ENCODE data around the gene PIK3C2G.

PIK3C2G gene

DNA sequence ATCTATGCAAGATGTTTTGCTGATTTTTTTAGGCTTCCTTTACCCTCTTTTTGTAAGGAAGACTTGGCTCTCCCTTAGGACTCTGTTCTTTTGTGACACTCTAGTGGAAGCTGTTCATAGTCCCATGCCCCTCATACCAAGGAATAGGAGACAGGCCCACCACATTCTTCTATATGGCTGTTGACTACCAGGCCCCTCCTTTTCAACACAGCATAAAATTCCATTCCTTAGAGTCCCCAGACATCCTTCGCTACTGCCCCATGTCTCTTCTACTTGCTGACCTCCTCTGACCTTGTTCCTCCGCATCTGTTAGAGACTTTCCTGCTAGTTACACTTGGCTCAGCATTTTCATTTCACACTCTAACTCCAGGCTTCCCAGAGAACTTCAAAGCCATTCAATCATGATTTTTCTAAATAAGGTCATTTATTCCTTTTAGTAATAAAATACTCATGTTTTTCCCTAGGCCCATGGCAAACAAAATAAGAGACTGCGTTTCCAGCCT lies 9.7 kb downstream of the PIK3C2G start:
- no peak for DNase-seq (ENCODE audit: low spot score)

DNA sequence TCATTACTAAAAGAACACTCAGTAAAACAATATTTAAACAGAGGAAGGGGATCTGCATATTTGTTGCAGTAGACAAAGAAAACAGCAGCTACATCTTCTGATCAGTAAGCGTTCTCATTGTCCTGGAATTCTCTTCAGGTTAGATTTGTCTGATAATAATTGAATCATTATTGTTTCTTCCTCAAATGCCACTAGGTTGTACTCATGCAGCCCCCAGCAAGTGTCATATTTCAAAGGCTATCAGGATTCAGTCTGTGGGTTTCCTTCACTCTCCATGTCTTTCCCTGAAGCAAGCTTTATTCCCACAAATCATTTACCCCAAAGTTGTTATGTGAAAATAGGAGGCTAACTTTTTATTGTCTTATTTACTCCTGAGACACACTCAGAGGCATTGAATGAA lies 14.7 kb downstream of the PIK3C2G start:
- DNase-seq (ENCODE audit: low spot score) = no peak

DNA sequence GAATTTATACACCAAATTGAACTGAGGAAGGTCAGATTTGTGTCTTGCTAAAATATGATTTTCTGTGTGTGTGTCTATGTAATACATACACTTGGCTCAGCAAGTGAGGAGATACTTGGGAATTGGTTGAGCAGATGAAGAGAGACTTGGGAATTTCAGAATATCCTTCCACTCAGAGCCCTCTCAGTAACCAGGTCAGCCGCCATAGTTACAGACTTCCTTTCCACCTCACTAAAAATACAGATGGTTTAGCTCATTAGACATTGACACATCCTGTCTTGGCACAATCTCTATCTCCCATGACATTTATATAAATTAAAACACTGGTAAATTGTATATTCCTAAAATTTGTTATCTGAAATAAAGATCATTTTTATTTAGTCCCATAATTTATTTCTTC lies 15.9 kb downstream of the PIK3C2G start:
- DNase-seq (ENCODE audit: low spot score) = no peak

DNA sequence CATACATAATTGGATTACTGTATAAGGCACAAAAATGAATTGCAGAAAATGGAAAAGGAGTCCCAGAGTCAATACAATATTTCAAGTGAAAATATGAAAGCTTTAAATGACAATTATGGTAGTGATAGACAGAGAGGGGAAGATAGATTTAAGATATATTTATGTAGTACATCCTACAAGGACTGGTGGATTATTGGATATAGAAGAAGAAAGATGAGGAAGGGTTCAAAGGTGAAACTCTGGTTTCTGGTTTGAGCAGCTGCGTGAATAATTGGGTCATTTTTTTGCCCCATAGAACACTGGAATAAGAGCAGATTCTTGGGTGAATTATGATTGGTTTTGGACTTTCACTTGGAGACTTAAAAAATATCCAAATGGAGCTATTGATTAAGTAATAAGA lies 19.4 kb downstream of the PIK3C2G start:
- no peak for DNase-seq (ENCODE audit: low spot score)

DNA sequence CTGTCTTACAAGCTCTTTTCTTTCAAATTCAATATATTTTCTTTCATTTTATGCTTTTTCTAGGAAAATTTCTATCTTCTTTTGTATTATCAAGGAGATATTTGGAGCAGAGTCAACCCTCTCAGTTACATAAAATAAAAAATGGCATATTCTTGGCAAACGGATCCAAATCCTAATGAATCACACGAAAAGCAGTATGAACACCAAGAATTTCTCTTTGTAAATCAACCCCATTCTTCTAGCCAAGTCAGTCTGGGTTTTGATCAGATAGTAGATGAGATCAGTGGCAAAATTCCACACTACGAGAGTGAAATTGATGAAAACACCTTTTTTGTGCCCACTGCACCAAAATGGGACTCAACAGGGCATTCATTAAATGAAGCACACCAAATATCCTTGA lies 20.6 kb downstream of the PIK3C2G start:
- no peak for DNase-seq (ENCODE audit: low spot score)

DNA sequence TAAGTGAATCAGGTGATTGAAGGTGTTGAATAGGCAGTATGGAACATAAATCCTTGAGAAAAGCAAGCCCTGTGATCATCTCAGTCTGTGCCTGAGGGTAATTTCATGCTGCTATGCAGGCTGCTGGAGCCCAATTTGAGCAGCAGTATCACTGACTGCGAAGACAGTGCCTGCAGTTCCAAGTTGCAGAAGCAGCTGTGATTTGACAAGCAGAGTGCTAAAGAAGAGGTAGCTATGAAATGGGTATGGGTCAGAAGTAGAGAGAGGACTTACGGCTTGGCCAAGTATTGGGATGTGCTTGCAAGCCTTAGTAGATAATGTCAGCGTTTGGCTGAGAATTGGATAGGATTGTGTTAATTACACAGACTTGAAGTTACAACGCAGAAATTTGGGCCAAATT lies 22.5 kb downstream of the PIK3C2G start:
- DNase-seq (ENCODE audit: low spot score) = no peak

DNA sequence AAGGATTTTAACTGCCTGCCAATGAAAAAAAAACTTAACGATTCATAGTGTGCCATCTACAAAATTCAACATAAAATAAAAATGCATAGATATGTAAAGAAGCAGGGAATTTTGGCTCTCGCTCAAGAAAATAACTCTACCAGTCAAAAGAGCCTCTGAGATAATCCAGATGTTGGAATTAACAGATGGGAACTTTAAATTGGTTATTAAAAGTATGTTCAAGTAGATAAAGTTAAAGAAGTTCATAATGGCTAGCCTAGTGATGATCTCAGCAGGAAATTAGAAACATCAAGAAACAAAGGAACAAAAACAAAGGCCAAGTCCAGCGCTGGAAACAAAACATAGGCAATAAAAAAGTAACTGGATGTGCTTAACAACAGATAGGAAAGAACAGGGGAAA lies 23.1 kb downstream of the PIK3C2G start:
- DNase-seq (ENCODE audit: low spot score) = no peak

DNA sequence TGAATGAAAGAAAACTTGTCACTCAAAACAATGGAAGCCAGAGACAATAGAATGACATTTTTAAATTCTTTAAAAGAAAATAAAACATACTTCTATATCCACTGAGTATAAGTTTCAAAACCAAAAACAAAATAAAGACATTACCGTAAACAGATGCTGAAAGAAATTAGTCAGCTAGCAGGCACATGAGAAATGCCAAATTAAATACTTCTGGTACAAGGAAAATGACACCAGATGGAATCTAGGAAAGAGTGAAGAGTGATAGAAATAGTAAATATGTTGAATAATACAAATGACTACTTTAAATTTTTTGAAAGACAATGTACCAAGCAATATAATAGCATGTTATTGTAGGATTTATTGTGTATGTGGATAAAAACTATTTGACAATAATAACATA lies 23.8 kb downstream of the PIK3C2G start:
- DNase-seq (ENCODE audit: low spot score) = no peak

DNA sequence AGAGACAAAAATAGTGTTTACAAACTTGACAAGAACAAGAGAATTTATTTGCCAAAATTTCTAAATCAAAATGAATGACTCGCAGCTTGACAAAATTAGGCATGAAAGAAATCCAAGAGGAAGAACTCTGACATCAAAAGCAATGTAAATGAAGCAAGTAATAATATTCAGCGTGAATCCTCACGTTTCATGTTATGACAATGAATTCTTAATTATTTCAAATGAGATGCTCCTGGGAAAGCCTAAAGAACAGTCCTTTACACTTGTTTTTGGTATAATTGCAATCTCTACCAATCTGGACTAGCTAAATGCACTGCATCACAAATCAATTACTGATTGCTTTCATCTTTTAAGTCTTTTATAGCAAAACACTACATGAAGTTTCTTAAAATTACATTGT lies 29.1 kb downstream of the PIK3C2G start:
- no peak for DNase-seq (ENCODE audit: low spot score)

DNA sequence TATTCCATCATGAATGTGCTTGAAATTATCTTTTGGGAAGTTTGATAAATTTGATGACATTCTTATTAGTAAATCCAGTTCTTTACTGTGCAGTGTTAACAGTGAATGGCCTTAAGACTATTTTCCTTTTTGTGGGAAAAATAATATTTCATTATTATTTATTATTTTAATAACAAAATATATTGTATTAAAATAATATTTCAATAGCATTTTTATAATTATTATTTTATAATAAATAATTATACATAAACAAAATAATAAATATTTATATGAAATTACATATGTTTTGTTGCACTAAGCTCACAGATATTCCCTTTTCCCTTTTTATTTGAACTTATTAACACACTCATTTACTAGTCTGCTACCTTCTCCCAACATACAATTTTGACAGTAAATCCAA lies 33.6 kb downstream of the PIK3C2G start:
- DNase-seq (ENCODE audit: low spot score) = no peak

DNA sequence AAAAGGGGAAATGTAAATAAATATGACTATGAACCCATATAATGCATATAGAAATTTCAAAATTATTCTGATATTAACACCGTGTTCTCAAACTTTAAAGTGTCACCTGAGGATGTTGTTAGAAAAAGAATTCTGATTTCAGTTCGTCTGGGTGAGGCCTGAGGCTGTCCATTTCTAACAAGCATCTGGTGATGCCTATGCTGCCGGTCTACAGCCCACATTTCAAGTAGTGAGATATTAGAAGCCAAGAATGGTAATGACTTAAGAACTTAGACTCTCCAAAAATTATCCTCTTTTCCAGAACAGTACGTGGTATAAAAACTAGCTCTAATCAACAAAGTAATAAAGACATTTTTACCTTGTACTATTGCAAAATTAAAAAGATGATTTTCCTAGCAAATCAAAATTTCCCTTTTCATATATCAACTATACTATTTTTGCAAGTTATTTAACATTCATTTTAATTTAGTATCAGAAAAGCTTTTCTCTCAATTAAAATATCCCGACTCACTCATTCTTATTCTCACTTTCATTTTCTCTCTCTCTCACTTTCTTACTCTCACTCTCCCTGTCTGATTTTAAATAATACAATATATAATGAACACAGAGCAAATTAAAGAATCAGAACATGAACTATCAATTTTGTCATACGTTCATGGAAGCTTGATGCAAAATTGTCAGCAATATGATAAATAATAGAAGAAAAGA lies 35.0 kb downstream of the PIK3C2G start:
- no peak for DNase-seq (ENCODE audit: low spot score)

DNA sequence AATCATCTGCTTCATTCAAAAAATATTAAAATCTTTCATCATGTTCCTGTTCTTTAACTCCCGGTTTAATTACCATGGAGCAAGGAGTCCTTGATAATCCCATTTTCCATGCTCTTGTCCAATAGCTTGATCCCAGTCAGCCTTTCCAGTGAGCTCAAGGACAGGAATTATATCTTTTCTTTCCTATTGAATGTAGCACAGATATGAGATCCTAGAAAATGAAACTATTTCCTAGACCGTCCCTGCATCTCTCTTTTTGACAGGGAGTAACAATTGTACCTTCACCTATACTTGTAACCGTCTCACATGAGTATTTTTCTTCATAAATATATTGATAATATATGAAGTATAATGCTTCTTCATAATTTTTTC lies 35.6 kb downstream of the PIK3C2G start:
- DNase-seq (ENCODE audit: low spot score) = no peak

DNA sequence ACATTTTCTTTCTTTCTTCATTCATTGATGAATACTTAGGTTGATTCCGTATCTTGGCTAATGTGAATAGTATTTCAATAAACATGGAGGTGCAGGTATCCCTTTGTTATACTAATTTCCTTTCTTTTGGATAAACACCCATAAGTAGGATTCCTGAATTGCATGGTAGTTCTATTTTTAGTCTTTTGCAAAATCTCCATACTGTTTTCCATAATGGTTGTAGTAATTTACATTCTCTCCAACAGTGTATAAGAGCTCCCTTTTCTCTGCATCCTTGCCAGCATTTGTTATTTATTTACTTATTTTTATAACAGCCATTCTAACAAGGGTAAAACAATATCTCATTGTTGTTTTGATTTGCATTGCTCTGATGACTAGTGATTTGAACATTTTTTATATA lies 36.6 kb downstream of the PIK3C2G start:
- no peak for DNase-seq (ENCODE audit: low spot score)

DNA sequence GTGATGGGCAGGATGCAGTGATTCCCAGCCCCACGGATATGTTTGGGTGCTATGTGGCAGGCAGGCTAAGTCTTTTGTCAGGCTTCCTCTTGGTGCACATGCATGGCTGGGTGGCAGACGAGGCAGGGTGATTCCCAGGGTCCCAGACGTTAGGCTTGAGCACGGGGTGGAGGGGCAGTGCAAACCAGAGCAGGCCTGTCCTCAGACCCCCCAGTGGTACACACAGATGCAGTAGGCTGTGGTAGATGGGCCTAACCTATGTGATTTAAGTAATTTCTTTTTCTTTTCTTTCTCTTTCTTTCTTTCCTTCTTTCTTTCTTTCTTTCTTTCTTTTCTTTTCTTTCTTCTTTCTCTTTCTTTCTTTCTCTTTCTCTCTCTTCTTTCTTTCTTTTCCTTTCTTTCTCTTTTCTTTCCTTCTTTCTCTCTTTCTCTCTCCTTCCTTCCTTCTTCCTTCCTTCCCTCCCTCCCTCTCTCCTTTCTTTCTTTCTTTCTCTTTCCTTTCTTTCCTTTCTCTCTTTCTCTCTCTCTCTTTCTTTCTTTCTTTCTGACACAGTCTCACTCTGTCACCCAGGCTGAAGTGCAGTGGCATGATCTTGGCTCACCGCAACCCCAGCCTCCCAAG lies 41.6 kb downstream of the PIK3C2G start:
- no peak for DNase-seq (ENCODE audit: low spot score)

DNA sequence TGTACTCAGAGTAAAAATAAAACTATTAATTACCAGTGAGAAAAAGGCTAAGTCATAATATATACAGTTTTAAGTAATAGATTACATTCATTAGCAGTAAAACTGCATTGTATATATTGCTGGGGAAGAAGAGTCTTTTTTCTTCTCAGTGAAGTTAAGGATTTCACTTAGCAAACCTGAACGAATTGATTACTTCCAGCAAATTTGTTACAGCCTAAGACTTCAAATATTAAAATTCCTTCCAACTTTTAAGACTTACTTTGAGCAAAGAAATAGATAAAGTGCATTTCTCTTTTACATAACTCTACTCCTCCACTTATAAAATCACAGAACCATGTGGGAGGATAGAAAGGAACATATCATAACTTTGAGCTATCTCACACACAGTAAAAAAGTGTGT lies 43.3 kb downstream of the PIK3C2G start:
- no peak for DNase-seq (ENCODE audit: low spot score)

DNA sequence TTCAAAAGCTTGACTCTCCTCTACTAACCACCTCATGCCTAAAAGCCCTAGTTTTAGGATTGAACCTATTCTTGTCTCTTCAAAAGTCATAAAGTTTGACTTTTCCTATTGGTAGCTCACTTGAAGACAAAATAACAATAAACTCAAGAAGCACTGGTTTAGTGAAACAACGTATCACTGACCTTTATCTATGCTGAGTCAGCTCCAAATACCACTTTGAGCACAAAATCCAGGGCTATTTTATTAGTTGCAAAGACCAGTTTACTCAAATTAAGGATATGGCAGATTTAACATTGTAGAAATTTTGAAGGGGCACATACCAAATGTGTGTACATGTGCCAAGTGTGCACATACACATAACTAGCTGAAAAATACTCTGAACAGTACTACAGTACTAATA lies 45.0 kb downstream of the PIK3C2G start:
- no peak for DNase-seq (ENCODE audit: low spot score)

DNA sequence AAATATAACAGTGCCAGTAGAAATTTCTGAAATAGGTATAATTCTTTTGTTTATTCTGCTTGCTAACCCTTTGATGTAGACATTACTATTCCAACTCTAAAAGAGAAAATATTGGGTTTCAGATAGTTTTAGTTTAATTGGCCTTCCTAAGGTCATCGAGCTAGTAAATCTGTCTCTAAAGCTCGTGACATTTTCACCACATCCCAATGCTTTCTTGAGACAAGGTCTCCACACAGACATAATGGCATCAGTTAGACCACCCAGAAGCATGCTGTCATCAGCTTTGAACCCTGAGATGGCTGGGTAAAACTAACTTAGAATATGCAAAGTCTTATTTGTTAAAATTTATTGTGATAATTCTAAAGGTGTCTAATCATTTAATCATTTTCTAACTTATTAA lies 52.0 kb downstream of the PIK3C2G start:
- DNase-seq (ENCODE audit: low spot score) = no peak

DNA sequence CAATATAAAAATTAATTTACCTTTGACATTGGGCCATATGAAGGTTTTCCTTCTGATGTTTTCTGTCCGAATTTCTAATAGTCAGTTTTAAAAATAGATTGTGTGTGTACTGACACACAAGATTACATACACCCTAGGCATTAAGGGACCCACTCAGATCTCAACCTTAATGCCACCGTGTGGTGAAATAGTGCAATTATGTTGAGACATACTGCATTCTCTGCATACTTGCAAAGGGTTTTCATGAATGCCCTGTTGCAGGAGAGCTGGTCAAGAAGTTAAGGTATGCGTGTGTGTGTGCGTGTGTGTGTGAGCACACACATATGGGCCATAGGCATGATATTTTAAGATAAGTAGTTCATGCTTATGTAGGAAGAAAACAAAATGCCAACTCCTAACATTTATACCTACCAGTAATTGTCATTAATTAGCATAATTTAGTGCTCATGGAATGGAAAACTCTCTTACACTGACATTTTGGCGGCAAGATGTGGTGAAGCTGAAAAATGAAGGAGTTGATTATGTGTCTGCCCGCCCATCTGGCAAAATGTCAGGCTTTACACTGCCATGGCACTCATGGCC lies 58.8 kb downstream of the PIK3C2G start:
- peak; percentile 63 for DNase-seq (ENCODE audit: low spot score)

DNA sequence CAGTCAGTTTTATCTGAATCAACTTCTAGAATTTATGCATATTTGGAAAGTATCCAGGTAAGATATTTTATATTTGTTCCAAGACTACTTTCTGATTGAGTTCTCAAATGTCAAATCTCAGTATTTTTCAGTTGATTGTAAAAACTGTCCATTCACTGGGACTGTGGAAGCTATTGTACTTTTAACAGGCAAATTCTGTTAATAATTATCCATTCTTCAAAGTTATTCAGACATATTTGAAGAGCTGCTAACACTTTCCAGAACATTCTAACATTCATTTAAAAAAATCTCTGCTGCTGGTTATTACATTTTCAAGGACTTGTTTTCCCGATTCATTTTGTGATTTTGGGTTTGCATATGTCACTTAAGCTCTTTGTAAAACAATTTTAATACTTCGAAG lies 59.7 kb downstream of the PIK3C2G start:
- DNase-seq (ENCODE audit: low spot score) = no peak

DNA sequence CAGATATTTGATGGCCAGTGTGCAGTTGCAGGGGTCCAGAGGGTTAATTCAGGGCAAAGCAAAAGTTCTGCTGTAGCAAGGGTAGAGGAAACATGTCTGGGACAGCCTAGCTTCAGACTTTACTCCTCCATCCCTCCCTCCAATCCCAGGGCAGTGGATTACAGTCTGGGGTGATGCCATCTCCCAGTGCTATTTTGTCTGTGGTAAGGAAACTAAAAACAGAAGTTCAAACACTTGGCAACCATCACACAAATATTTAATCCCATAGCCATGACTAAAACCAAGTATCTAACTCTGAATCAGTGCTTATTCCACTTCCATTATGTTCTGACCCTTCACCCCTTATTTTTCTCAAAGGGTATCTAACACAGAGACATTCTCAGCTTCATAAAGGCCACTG lies 61.8 kb downstream of the PIK3C2G start:
- DNase-seq (ENCODE audit: low spot score) = no peak

DNA sequence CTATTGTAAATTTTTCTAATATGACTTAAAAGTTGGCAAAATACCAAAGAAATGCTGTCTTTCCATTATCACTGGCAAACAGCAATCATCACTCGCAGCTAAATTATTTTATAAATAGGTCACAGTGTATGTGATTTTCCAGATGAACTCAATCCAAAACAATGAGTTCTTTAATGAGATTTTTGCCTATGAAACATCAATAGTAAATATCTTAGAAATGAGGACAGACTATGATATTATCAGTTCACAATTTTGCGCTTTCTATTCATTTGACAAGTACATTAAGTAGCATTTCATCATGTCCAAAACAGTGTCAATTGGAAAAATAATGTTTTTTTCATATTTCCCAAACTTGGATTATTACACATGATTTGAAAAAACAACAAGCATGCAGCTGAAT lies 65.7 kb downstream of the PIK3C2G start:
- DNase-seq (ENCODE audit: low spot score) = no peak

DNA sequence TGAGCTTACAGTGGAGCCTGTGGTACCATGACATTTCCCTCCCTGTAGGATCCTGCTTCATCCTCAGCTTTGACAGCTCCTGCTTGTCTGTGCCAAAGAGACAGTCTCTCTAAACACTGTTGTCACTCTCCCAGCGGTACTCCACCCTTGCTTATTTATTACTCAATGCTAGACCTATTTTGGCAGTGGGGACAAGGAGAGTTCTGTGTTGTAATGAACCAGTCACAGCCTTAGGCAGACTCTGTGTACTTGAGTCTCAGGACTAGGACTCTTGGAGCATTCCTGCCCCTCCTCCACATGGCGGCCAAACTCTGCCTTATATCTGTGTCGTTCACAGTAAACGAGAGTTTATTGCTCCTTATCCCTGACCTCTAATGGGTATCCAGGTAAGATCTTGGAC lies 70.9 kb downstream of the PIK3C2G start:
- DNase-seq (ENCODE audit: low spot score) = no peak

DNA sequence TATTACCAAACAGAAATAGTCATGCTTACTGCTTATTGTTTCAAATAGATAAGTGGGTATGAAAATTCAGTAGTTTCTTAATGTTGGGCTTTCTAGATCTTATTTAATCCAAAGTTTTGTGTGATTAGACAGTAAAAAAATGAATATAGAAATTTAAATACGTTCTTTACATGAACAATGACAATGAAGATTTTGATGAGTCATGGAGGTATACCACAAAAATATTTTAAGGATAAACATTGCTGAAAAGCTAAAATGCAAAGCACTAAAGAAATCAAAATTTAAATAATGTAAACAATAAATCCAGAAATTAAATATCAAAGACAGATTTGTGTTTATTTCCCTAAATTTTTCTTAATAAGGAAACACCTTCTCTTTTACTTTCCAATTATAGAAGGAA lies 78.3 kb downstream of the PIK3C2G start:
- DNase-seq (ENCODE audit: low spot score) = no peak

DNA sequence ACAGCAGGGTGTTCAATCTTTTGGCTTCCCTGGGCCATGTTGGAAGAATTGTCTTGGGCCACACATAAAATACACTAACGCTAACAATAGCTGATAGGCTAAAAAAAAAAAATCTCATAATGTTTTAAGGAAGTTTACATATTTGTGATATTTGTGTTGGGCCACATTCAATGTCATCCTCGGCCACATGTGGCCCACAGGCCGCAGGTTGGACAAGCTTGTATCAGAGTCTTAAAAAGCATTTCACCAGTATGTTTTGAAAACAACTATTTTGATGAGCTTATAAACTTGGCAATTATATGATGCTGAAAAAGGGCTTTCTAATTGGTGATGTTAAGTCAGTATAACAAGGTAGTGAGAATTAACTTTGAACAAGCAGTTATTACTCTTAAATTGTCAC lies 78.9 kb downstream of the PIK3C2G start:
- DNase-seq (ENCODE audit: low spot score) = no peak
